ENCODE measurements around the gene CHIA.

The CHIA gene

GRCh38 chr1:111269825-111270406 lies 20.7 kb upstream of the CHIA start:
- Histone ChIP-seq H3K27me3 (ENCODE audit: control insufficient read depth in 1 of 2, insufficient read depth in 2 of 2, low read length in 2 of 2) (peaks cover 19 to 24% of the 10 kb centered on the region in 2 donors), H3K36me3 (ENCODE audit: control insufficient read depth in 2 of 2, insufficient read depth in 2 of 2, low read length in 2 of 2) (no peaks in the 10 kb centered on the region), H3K4me3 (ENCODE audit: low read length in 2 of 2) (no peak overlapping the region), H3K27ac (ENCODE audit: low read length) (no peak overlapping the region), H3K9ac (ENCODE audit: low read length in 2 of 2) (no peak overlapping the region), H3K9me3 (ENCODE audit: control insufficient read depth in 2 of 2, low read length in 2 of 2) (peaks cover 2 to 3% of the 10 kb centered on the region in 2 donors), H3K4me1 (ENCODE audit: control insufficient read depth, insufficient read depth, low read length) (no peaks in the 10 kb centered on the region)

- Histone ChIP-seq H3K4me3 (ENCODE audit: low read length in 2 of 2) (no peak overlapping the region), H3K27ac (ENCODE audit: low read length) (no peak overlapping the region), H3K4me1 (ENCODE audit: control insufficient read depth, insufficient read depth, low read length) (no peaks in the 10 kb centered on the region), H3K9me3 (ENCODE audit: control insufficient read depth in 2 of 2, low read length in 2 of 2) (peaks cover 2 to 3% of the 10 kb centered on the region in 2 donors), H3K36me3 (ENCODE audit: control insufficient read depth in 2 of 2, insufficient read depth in 2 of 2, low read length in 2 of 2) (no peaks in the 10 kb centered on the region), H3K27me3 (ENCODE audit: control insufficient read depth in 1 of 2, insufficient read depth in 2 of 2, low read length in 2 of 2) (peaks cover 19 to 24% of the 10 kb centered on the region in 2 donors), H3K9ac (ENCODE audit: low read length in 2 of 2) (no peak overlapping the region)
Measured at GRCh38 chr1:111270771-111271463, 19.7 kb upstream of the CHIA start.

GRCh38 chr1:111271464-111271801 lies 19.2 kb upstream of the CHIA start:
- peaks cover 19 to 24% of the 10 kb centered on the region in 2 donors for H3K27me3 ChIP-seq (ENCODE audit: control insufficient read depth in 1 of 2, insufficient read depth in 2 of 2, low read length in 2 of 2)
- H3K9me3 ChIP-seq (ENCODE audit: control insufficient read depth in 2 of 2, low read length in 2 of 2), result peaks cover 2 to 3% of the 10 kb centered on the region in 2 donors
- no peaks in the 10 kb centered on the region for H3K36me3 ChIP-seq (ENCODE audit: control insufficient read depth in 2 of 2, insufficient read depth in 2 of 2, low read length in 2 of 2)
- H3K4me1 ChIP-seq (ENCODE audit: control insufficient read depth, insufficient read depth, low read length), result no peaks in the 10 kb centered on the region
- H3K4me3 ChIP-seq (ENCODE audit: low read length in 2 of 2), result no peak overlapping the region
- H3K9ac ChIP-seq (ENCODE audit: low read length in 2 of 2), result no peak overlapping the region
- no peak overlapping the region for H3K27ac ChIP-seq (ENCODE audit: low read length)

GRCh38 chr1:111272081-111272480 lies 18.6 kb upstream of the CHIA start:
- Histone ChIP-seq H3K9ac (ENCODE audit: low read length in 2 of 2) (no peak overlapping the region), H3K4me1 (ENCODE audit: control insufficient read depth, insufficient read depth, low read length) (no peaks in the 10 kb centered on the region), H3K27me3 (ENCODE audit: control insufficient read depth in 1 of 2, insufficient read depth in 2 of 2, low read length in 2 of 2) (peaks cover 19 to 24% of the 10 kb centered on the region in 2 donors), H3K4me3 (ENCODE audit: low read length in 2 of 2) (no peak overlapping the region), H3K36me3 (ENCODE audit: control insufficient read depth in 2 of 2, insufficient read depth in 2 of 2, low read length in 2 of 2) (no peaks in the 10 kb centered on the region), H3K9me3 (ENCODE audit: control insufficient read depth in 2 of 2, low read length in 2 of 2) (peaks cover 2 to 3% of the 10 kb centered on the region in 2 donors), H3K27ac (ENCODE audit: low read length) (no peak overlapping the region)

GRCh38 chr1:111274653-111275052 lies 16.0 kb upstream of the CHIA start:
- Histone ChIP-seq H3K36me3 (ENCODE audit: control insufficient read depth in 2 of 2, insufficient read depth in 2 of 2, low read length in 2 of 2) (no peaks in the 10 kb centered on the region), H3K9me3 (ENCODE audit: control insufficient read depth in 2 of 2, low read length in 2 of 2) (peaks cover 2 to 3% of the 10 kb centered on the region in 2 donors), H3K27me3 (ENCODE audit: control insufficient read depth in 1 of 2, insufficient read depth in 2 of 2, low read length in 2 of 2) (peaks cover 16 to 21% of the 10 kb centered on the region in 2 donors), H3K9ac (ENCODE audit: low read length in 2 of 2) (no peak overlapping the region), H3K4me3 (ENCODE audit: low read length in 2 of 2) (no peak overlapping the region), H3K27ac (ENCODE audit: low read length) (no peak overlapping the region), H3K4me1 (ENCODE audit: control insufficient read depth, insufficient read depth, low read length) (no peaks in the 10 kb centered on the region)

- peaks cover 16 to 18% of the 10 kb centered on the region in 2 donors for H3K27me3 ChIP-seq (ENCODE audit: control insufficient read depth in 1 of 2, insufficient read depth in 2 of 2, low read length in 2 of 2)
- no peaks in the 10 kb centered on the region for H3K36me3 ChIP-seq (ENCODE audit: control insufficient read depth in 2 of 2, insufficient read depth in 2 of 2, low read length in 2 of 2)
- no peak overlapping the region for H3K9ac ChIP-seq (ENCODE audit: low read length in 2 of 2)
- no peaks in the 10 kb centered on the region for H3K4me1 ChIP-seq (ENCODE audit: control insufficient read depth, insufficient read depth, low read length)
- H3K9me3 ChIP-seq (ENCODE audit: control insufficient read depth in 2 of 2, low read length in 2 of 2), result peaks cover under 1 to 2% of the 10 kb centered on the region in 2 donors
- H3K27ac ChIP-seq (ENCODE audit: low read length), result no peak overlapping the region
- H3K4me3 ChIP-seq (ENCODE audit: low read length in 2 of 2), result no peak overlapping the region
Measured at GRCh38 chr1:111275079-111275478, 15.6 kb upstream of the CHIA start.

GRCh38 chr1:111275780-111276433 lies 14.7 kb upstream of the CHIA start:
- H3K27me3 ChIP-seq (ENCODE audit: control insufficient read depth in 1 of 2, insufficient read depth in 2 of 2, low read length in 2 of 2), result peaks cover 8 to 10% of the 10 kb centered on the region in 2 donors
- no peak overlapping the region for H3K27ac ChIP-seq (ENCODE audit: low read length)
- no peaks in the 10 kb centered on the region for H3K36me3 ChIP-seq (ENCODE audit: control insufficient read depth in 2 of 2, insufficient read depth in 2 of 2, low read length in 2 of 2)
- H3K4me1 ChIP-seq (ENCODE audit: control insufficient read depth, insufficient read depth, low read length), result no peaks in the 10 kb centered on the region
- H3K9me3 ChIP-seq (ENCODE audit: control insufficient read depth in 2 of 2, low read length in 2 of 2), result peaks cover 0 to 2% of the 10 kb centered on the region in 2 donors
- H3K4me3 ChIP-seq (ENCODE audit: low read length in 2 of 2), result no peak overlapping the region
- H3K9ac ChIP-seq (ENCODE audit: low read length in 2 of 2), result no peak overlapping the region

GRCh38 chr1:111279144-111279543 lies 11.5 kb upstream of the CHIA start:
- Histone ChIP-seq H3K4me1 (ENCODE audit: control insufficient read depth, insufficient read depth, low read length) (no peaks in the 10 kb centered on the region), H3K36me3 (ENCODE audit: control insufficient read depth in 2 of 2, insufficient read depth in 2 of 2, low read length in 2 of 2) (no peaks in the 10 kb centered on the region), H3K27ac (ENCODE audit: low read length) (no peak overlapping the region), H3K9ac (ENCODE audit: low read length in 2 of 2) (no peak overlapping the region), H3K9me3 (ENCODE audit: control insufficient read depth in 2 of 2, low read length in 2 of 2) (no peaks in the 10 kb centered on the region), H3K27me3 (ENCODE audit: control insufficient read depth in 1 of 2, insufficient read depth in 2 of 2, low read length in 2 of 2) (no peaks in the 10 kb centered on the region), H3K4me3 (ENCODE audit: low read length in 2 of 2) (no peak overlapping the region)

GRCh38 chr1:111280267-111280666 lies 10.4 kb upstream of the CHIA start:
- Histone ChIP-seq H3K4me1 (ENCODE audit: control insufficient read depth, insufficient read depth, low read length) (no peaks in the 10 kb centered on the region), H3K27ac (ENCODE audit: low read length) (no peak overlapping the region), H3K27me3 (ENCODE audit: control insufficient read depth in 1 of 2, insufficient read depth in 2 of 2, low read length in 2 of 2) (no peaks in the 10 kb centered on the region), H3K36me3 (ENCODE audit: control insufficient read depth in 2 of 2, insufficient read depth in 2 of 2, low read length in 2 of 2) (no peaks in the 10 kb centered on the region), H3K9me3 (ENCODE audit: control insufficient read depth in 2 of 2, low read length in 2 of 2) (no peaks in the 10 kb centered on the region), H3K4me3 (ENCODE audit: low read length in 2 of 2) (no peak overlapping the region), H3K9ac (ENCODE audit: low read length in 2 of 2) (no peak overlapping the region)

- no peaks in the 10 kb centered on the region for H3K36me3 ChIP-seq (ENCODE audit: control insufficient read depth in 2 of 2, insufficient read depth in 2 of 2, low read length in 2 of 2)
- H3K9ac ChIP-seq (ENCODE audit: low read length in 2 of 2), result no peak overlapping the region
- H3K9me3 ChIP-seq (ENCODE audit: control insufficient read depth in 2 of 2, low read length in 2 of 2), result no peaks in the 10 kb centered on the region
- H3K27ac ChIP-seq (ENCODE audit: low read length), result no peak overlapping the region
- H3K27me3 ChIP-seq (ENCODE audit: control insufficient read depth in 1 of 2, insufficient read depth in 2 of 2, low read length in 2 of 2), result no peaks in the 10 kb centered on the region
- no peaks in the 10 kb centered on the region for H3K4me1 ChIP-seq (ENCODE audit: control insufficient read depth, insufficient read depth, low read length)
- H3K4me3 ChIP-seq (ENCODE audit: low read length in 2 of 2), result no peak overlapping the region
Measured at GRCh38 chr1:111281411-111281810, 9.2 kb upstream of the CHIA start.

GRCh38 chr1:111283838-111284237 lies 6.8 kb upstream of the CHIA start:
- no peaks in the 10 kb centered on the region for H3K27me3 ChIP-seq (ENCODE audit: control insufficient read depth in 1 of 2, insufficient read depth in 2 of 2, low read length in 2 of 2)
- H3K9ac ChIP-seq (ENCODE audit: low read length in 2 of 2), result no peak overlapping the region
- H3K27ac ChIP-seq (ENCODE audit: low read length), result no peak overlapping the region
- no peak overlapping the region for H3K4me3 ChIP-seq (ENCODE audit: low read length in 2 of 2)
- H3K4me1 ChIP-seq (ENCODE audit: control insufficient read depth, insufficient read depth, low read length), result no peaks in the 10 kb centered on the region
- no peaks in the 10 kb centered on the region for H3K9me3 ChIP-seq (ENCODE audit: control insufficient read depth in 2 of 2, low read length in 2 of 2)
- no peaks in the 10 kb centered on the region for H3K36me3 ChIP-seq (ENCODE audit: control insufficient read depth in 2 of 2, insufficient read depth in 2 of 2, low read length in 2 of 2)

Measured in stomach smooth muscle (tissue), 2 donors.